Hepatocyte (in vitro differentiated cells): ENCODE data around the gene MEIS1. TPM values are rescaled to one million over a fixed set of nuclear protein-coding genes. Genes with fewer than 3 reads are reported as not detected.

Source experiments
- DNase-seq: peaks from one replicate; pipeline ENCODE4 v3.0.0-alpha.2; 2016; ENCODE audit warnings: low spot score
- H2AFZ ChIP-seq: fragments of 200-600 bp; sonication (generic); 2 replicates; pipeline ENCODE4 v1.6.0; 2016; ENCODE audit warnings: antibody characterized with exemption, mild to moderate bottlenecking
- H3K27ac ChIP-seq: fragments of 200-600 bp; sonication (generic); 2 replicates; pipeline ENCODE4 v1.5.1; 2016; ENCODE audit warnings: mild to moderate bottlenecking
- H3K27me3 ChIP-seq: fragments of 200-600 bp; sonication (generic); 2 replicates; pipeline ENCODE4 v1.6.1; 2016
- H3K36me3 ChIP-seq: fragments of 200-600 bp; sonication (generic); replicated peaks from 2 replicates; pipeline ENCODE4 v1.5.1; 2016; ENCODE audit warnings: low read depth; ENCODE audit not compliant: insufficient read depth
- H3K4me1 ChIP-seq: fragments of 200-600 bp; sonication (generic); 2 replicates; pipeline ENCODE4 v1.5.1; 2016; ENCODE audit warnings: mild to moderate bottlenecking, moderate library complexity; ENCODE audit not compliant: insufficient read depth
- H3K4me2 ChIP-seq: fragments of 200-600 bp; sonication (generic); 2 replicates; pipeline ENCODE4 v1.6.0; 2016
- H3K4me3 ChIP-seq: fragments of 200-600 bp; sonication (generic); 2 replicates; pipeline ENCODE4 v1.5.1; 2016; ENCODE audit warnings: mild to moderate bottlenecking
- H3K79me2 ChIP-seq: fragments of 200-600 bp; sonication (generic); 2 replicates; pipeline ENCODE4 v1.6.0; 2017; ENCODE audit warnings: mild to moderate bottlenecking
- H3K9me2 ChIP-seq: fragments of 200-600 bp; sonication (generic); replicated peaks from 2 replicates; pipeline ENCODE4 v1.6.0; 2017; ENCODE audit warnings: mild to moderate bottlenecking; ENCODE audit not compliant: insufficient read depth
- H3K9me3 ChIP-seq: fragments of 200-600 bp; sonication (generic); 2 replicates; pipeline ENCODE4 v1.5.1; 2016; ENCODE audit warnings: low read depth, mild to moderate bottlenecking
- H4K20me1 ChIP-seq: fragments of 200-600 bp; sonication (generic); 2 replicates; pipeline ENCODE4 v1.6.0; 2016; ENCODE audit warnings: mild to moderate bottlenecking; ENCODE audit not compliant: insufficient read depth, poor library complexity, severe bottlenecking
- EZH2 ChIP-seq: fragments of 200-600 bp; sonication (generic); IDR thresholded peaks from 2 replicates; pipeline ENCODE4 v1.6.1; 2016; ENCODE audit warnings: antibody characterized with exemption, mild to moderate bottlenecking, borderline replicate concordance
- EZH2phosphoT487 ChIP-seq: fragments of 200-600 bp; sonication (generic); IDR thresholded peaks from one replicate; pipeline ENCODE4 v1.6.1; 2018; ENCODE audit warnings: antibody characterized with exemption, mild to moderate bottlenecking, low read depth, moderate library complexity; ENCODE audit not compliant: unreplicated experiment, severe bottlenecking
- WGBS: methylation state at CpG from one replicate; pipeline ENCODE4 v1.1.6; 2016; ENCODE audit warnings: low lambda C conversion rate; ENCODE audit errors: missing lambda C conversion rate; 5-methylcytosine and 5-hydroxymethylcytosine counted together
- polyA plus RNA-seq: library from polyadenylated mRNA; unstranded; fragments of >200 nt; fragmentation: Nextera tagmentation; extraction: Ambion mirVana; gene quantifications from 2 replicates; pipeline ENCODE4 v1.2.1, GENCODE V29; 2016
- total RNA-seq: library from RNA; depleted of rRNA; stranded (reverse); fragments of >200 nt; gene quantifications from 2 replicates; pipeline ENCODE4 v1.2.3, GENCODE V29; 2014
- TF ChIP-seq, protein P1 (sequence below): fragments of 200-600 bp; sonication (generic); IDR thresholded peaks from 2 replicates; pipeline ENCODE4 v1.5.1; 2016; ENCODE audit warnings: antibody characterized with exemption, mild to moderate bottlenecking; ENCODE audit not compliant: poor library complexity

The MEIS1 gene
- 32.8 and 35.5 TPM in 2 replicates for total RNA-seq
- polyA plus RNA-seq = 29.6 and 35.3 TPM in 2 replicates

DNA sequence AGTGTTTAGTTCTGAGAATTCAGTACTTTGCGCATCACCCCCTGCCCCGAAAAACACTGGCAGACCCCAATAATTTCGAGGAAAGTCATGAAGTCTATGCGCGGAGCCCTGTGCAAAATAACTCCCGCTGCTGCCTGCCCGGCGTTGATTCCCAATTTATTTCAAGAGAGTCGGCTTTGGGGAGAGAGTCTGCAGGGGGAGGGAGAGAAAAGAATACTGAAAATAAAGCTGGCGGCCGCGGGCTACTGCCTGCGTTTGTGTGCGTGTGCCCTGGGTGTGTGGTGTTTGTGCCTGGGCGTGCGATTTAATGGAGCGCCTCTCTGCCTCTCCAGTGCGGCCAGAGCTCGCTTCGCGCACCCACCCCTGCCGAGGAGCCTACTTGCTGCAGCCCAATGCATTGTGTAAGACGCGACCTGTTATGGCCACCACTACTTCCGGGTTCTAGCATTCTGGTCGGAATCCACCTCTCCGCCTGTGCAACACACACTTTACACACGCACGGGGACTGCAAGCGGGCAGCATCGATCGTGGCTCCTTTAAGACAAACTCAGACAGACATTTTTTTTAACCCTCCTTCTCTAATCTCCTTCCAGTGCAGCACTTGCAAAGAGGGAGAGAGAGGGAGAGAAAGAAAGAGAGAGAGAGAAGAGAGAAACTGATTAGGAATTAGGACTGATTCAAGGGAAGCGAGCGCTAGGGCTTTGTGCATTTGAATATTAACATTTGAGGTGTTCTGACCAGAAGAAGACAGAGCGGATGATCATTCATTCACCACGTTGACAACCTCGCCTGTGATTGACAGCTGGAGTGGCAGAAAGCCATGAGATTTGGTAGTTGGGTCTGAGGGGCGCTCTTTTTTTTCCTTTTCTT, at the start of gene MEIS1:
MEIS1 (plus strand) TSS at position 447 of the 870 bp plus-strand sequence. CDS start 732 bp downstream, outside the sequence.
- no peaks in the 10 kb centered on the region for H3K36me3 ChIP-seq
- H3K27ac ChIP-seq = peak within 1 kb of the TSS; percentile 93
- no peaks in the 10 kb centered on the region for H4K20me1 ChIP-seq
- WGBS = 2% methylated on average over 38 of the region's 38 CpGs
- peak within 1 kb of the TSS; percentile 53 for H2AFZ ChIP-seq
- no peaks in the 10 kb centered on the region for H3K9me3 ChIP-seq
- no peaks in the 10 kb centered on the region for H3K9me2 ChIP-seq
- peak; percentile 94 for DNase-seq
- peak within 1 kb of the TSS; percentile 87 for H3K4me2 ChIP-seq
- H3K4me1 ChIP-seq = peaks cover 4% of the 10 kb centered on the region
- peak within 1 kb of the TSS; percentile 57 for H3K4me3 ChIP-seq
- peaks cover 43% of the 10 kb centered on the region for H3K79me2 ChIP-seq
- TF ChIP-seq EZH2 (no peak), EZH2phosphoT487 (no peak)
- TF ChIP-seq, protein P1, sequence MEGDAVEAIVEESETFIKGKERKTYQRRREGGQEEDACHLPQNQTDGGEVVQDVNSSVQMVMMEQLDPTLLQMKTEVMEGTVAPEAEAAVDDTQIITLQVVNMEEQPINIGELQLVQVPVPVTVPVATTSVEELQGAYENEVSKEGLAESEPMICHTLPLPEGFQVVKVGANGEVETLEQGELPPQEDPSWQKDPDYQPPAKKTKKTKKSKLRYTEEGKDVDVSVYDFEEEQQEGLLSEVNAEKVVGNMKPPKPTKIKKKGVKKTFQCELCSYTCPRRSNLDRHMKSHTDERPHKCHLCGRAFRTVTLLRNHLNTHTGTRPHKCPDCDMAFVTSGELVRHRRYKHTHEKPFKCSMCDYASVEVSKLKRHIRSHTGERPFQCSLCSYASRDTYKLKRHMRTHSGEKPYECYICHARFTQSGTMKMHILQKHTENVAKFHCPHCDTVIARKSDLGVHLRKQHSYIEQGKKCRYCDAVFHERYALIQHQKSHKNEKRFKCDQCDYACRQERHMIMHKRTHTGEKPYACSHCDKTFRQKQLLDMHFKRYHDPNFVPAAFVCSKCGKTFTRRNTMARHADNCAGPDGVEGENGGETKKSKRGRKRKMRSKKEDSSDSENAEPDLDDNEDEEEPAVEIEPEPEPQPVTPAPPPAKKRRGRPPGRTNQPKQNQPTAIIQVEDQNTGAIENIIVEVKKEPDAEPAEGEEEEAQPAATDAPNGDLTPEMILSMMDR = no peak
- no peaks in the 10 kb centered on the region for H3K27me3 ChIP-seq

DNA sequence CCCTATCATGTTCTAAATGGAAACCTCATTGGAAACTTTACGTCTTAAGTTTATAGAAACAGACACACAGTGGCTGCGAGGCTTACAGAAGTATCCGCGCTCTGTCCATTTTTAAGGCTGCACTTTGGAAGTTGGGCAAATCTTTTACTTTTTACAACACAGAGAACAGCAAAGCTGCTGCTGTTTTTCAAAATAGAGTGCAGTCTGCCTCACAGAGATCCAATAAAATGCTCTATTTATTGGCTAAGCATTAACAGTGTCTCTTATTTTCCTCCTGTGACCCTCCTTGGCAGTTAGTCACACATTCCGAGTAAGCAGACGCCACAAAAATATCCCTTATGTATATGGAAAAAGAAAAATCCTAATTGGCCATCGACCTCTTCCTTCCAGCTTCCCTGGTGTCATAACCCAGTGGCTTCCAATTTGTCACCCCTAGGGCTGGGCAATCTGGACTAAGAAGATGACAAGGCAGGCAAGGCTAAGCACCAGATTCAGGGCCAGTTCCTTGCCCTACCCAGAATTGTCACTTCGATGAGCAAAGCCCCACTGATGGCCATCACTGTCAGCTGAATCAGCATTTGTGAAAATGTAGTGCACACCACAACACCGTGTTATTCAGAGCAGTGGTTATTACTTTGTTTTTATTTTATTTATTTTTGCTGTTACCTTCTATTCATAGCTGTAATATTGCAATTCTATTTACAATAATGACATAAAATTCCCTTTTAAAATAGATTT, 47.7 kb upstream of the MEIS1 start:
- no peak for DNase-seq
- no peak overlapping the region for H3K4me3 ChIP-seq
- H3K27me3 ChIP-seq = no peaks in the 10 kb centered on the region
- H3K4me1 ChIP-seq = no peaks in the 10 kb centered on the region
- WGBS = 52% methylated on average over 9 of the region's 9 CpGs
- no peak for TF ChIP-seq EZH2
- TF ChIP-seq, protein P1 = no peak
- TF ChIP-seq EZH2phosphoT487 = no peak
- H3K9me2 ChIP-seq = no peaks in the 10 kb centered on the region
- no peaks in the 10 kb centered on the region for H3K79me2 ChIP-seq
- no peak overlapping the region for H3K27ac ChIP-seq
- no peaks in the 10 kb centered on the region for H4K20me1 ChIP-seq
- no peak overlapping the region for H2AFZ ChIP-seq
- no peaks in the 10 kb centered on the region for H3K9me3 ChIP-seq
- no peaks in the 10 kb centered on the region for H3K36me3 ChIP-seq
- H3K4me2 ChIP-seq = peak overlapping the region; percentile 44

DNA sequence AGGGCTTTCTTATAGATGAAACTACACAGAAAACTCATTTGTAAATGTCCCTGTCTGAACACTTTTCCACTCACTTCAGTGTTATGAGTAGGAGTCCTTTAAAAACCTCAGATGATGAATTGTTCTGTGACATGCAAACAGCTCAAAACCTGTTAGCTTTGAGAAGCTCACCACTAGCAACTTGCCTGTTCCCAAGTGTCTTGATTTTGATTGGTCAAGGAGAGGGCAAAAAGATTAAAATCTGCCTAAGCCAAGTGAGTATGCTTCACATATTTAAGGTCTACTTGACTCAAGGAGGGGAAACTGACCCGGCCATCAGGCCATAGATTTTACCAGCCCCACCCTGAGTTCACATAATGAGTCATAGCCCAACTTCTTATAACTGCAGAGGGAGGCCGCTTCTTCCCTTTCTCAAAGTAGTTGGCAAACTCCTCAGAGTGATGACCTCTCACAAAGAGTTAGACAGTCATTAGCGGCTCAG, 45.2 kb upstream of the MEIS1 start:
- Histone ChIP-seq H3K4me3 (no peak overlapping the region), H3K27ac (peak overlapping the region; percentile 12), H3K9me2 (no peaks in the 10 kb centered on the region), H3K27me3 (no peaks in the 10 kb centered on the region), H3K9me3 (no peaks in the 10 kb centered on the region), H4K20me1 (no peaks in the 10 kb centered on the region), H3K79me2 (no peaks in the 10 kb centered on the region), H2AFZ (no peak overlapping the region), H3K36me3 (no peaks in the 10 kb centered on the region), H3K4me2 (no peak overlapping the region), H3K4me1 (no peaks in the 10 kb centered on the region)
- TF ChIP-seq, protein P1 = no peak
- TF ChIP-seq EZH2phosphoT487 = no peak
- no peak for TF ChIP-seq EZH2
- DNase-seq = peak; percentile 42
- 67% methylated on average over 3 of the region's 3 CpGs for WGBS
